OCI-LY7 (cell line): Measurements from ENCODE around the gene IFNG.

Experiments used
- CTCF ChIP-seq: fragments of 200-600 bp; sonication (generic); conservative IDR thresholded peaks from 2 replicates; pipeline ENCODE4 v1.5.1; 2014; ENCODE audit warnings: mild to moderate bottlenecking, antibody characterized with exemption, low read length, moderate library complexity, mixed read lengths
- EZH2phosphoT487 ChIP-seq: fragments of 200-600 bp; sonication (generic); IDR thresholded peaks from 2 replicates; pipeline ENCODE4 v1.6.1; 2018; ENCODE audit warnings: low read depth, borderline replicate concordance, mild to moderate bottlenecking, mixed run types, antibody characterized with exemption, low read length, moderate library complexity, mixed read lengths

GRCh38 chr12:68180792-68181744, 21.5 kb upstream of the IFNG start:
- no peak for TF ChIP-seq CTCF
- TF ChIP-seq EZH2phosphoT487, result no peak
